Uterus (tissue), 2 donors: ENCODE data around the gene CREB5.

Experiments used
- CTCF ChIP-seq, 4 experiments: fragments of 200-600 bp in 2 of 4; fragments of 450-650 bp in 2 of 4; sonication (generic) in 2 of 4; IDR thresholded peaks; one replicate each; pipeline ENCODE4 v1.5.1; 2016 to 2019; ENCODE audit warnings: antibody characterized with exemption in 4 of 4, mild to moderate bottlenecking in 2 of 4, moderate library complexity in 1 of 4
- POLR2A ChIP-seq, 2 donors: fragments of 450-650 bp; IDR thresholded peaks; one replicate each; pipeline ENCODE4 v1.6.1; 2016; ENCODE audit warnings: antibody characterized with exemption in 2 of 2, mild to moderate bottlenecking in 1 of 2, moderate library complexity in 1 of 2

GRCh38 chr7:28865601-28866144, 453.4 kb downstream of the CREB5 start:
- TF ChIP-seq CTCF (IDR thresholded peaks at IDR 0.05) = no peak
- TF ChIP-seq POLR2A (IDR thresholded peaks at IDR 0.05) = no peak
